RPMI7951 (cell line): ENCODE results near the gene MORN5. TPM values are rescaled to one million over a fixed set of nuclear protein-coding genes. Genes with fewer than 3 reads are reported as not detected.

Experiments
- DNase-seq: peaks from one replicate; pipeline ENCODE4 v3.0.0-alpha.2; 2012; ENCODE audit warnings: low read depth
- total RNA-seq: library from RNA; depleted of rRNA; stranded (reverse); fragments of >200 nt; shearing (Covaris generic); gene quantifications from 2 replicates; pipeline ENCODE4 v1.2.3, GENCODE V29; 2014

MORN5 gene
- total RNA-seq, 1 experiment from 2014 or later: not detected

DNA sequence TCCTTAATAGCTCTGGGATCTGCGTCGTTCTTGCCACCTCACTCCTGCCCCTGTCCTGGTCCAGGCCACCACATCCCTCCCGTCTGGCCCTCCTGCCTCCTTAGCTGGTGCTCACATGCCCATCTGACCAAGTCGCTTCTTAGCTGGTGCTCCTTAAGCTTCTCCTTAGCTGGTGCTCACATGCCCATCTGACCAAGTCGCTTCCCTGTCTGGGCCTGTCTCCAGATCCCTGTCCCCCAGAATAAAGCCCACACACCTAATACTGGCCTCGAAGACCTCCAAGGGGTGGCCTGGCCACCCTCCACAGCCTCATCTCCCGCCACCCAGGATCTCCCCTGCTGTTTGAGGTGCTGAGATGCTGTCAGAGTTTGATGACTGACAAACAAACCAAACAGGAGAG is 35.2 kb upstream of the MORN5 start:
- no peak for DNase-seq

DNA sequence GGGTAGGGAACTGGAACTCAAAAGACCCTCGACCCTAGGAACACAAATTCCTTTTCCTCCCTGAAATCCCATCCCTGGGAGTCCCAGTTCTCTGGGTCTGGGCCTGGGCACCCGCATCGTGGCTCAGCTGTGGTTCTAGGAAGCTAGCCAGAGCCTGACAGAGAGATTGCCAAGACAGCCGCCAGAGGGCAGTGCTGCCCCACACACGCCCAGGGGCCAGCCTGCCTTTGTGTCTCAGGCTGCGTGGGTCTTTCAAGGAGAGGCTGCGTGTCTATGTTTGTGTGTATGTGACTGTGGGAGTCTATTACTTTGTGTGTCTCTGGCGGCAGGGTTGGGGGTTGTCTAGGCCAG is 34.6 kb upstream of the MORN5 start:
- peak; percentile 56 for DNase-seq

DNA sequence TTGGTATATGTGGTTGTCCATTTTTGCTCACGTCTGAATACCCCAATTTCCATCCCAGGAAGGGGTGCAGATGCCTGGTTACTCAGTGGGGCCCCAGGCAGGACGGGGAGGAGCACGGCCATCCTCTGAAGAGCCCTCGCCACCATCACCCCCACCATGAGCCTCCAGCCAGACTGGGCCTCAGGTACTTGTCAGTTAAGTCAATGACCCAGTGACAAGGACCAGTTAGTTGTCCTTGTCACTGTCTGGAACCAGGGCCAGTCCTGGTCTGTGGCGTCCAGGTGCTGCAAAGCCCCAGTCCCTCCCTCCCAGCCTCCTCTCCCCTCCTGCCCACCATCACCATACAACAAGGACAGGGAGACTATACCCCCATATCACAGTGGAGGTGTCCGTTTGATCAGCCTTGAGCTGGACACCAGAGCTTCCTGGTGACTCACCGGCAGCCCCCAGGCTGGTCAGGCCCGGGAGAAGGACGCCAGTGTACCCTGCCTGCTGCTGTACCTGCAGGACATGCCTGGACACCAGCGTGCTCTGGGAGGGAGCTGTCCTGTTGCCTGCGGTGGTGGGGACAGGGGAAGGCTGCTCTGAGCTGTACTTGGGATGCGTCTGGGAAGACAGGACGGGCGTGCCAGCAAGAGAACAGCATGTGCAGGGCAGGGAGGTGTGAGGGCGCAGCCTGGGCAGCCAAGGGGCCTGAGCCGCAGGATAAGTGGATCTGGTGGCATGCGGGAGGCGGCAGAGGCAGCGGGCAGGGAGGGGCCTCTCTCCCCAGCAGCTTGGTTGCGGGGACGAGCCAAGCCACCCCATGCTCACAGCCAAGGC is 34.0 kb upstream of the MORN5 start:
- DNase-seq: no peak

DNA sequence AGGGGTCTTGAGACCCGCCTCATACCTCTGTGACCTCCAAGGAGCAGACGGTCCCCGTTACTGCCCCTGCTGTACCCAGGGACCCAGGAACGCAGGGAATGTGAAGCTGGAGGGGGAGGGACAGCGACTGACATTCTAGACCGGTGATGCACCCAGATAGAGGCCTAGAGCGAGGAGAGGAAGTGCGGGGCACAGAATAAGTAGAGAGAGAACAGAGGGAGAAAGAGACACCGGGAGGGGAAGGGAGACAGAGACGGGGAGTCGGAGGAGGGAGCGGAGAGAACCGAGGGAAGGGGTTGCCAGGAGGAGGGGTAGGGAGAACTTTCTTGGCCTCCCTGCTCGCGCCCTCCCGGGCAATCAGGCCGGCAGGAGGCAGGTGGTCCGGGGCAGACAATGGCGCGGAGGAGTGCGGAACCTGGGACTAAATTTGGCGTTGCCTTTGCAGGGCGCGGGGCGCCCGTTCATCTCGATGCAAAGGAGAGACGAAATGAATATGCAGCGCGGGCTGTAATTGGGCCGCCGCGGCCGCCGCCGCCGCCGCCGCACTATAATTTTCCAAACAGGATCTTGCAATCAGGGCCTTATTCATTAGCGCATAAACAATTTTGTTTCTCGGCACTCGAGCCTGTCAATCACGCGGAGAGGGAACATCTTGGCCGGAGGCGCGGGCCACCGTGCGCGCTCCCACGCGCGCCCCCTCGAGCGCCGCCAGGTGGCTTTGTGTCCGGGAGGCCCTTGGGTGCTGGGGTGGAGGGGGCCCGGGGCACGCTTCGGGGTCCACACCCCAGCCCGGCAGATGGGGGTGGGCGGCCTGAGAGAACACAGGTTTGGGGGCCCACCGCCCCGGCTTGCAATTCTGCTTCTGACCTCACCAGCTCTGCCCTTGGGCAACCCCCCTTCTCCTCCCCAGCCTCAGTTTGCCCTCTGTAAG is 33.1 kb upstream of the MORN5 start:
- DNase-seq: no peak

- no peak for DNase-seq
Observed at GRCh38 chr9:122127396-122127798, 32.3 kb upstream of the MORN5 start.

GRCh38 chr9:122128007-122128968 is 31.4 kb upstream of the MORN5 start:
- DNase-seq: no peak

GRCh38 chr9:122128969-122129343 is 30.8 kb upstream of the MORN5 start:
- no peak for DNase-seq

GRCh38 chr9:122129969-122130368 is 29.7 kb upstream of the MORN5 start:
- DNase-seq: no peak

GRCh38 chr9:122130837-122131236 is 28.9 kb upstream of the MORN5 start:
- DNase-seq: no peak

- no peak for DNase-seq
Observed at GRCh38 chr9:122131401-122132001, 28.2 kb upstream of the MORN5 start.

- no peak for DNase-seq
Observed at GRCh38 chr9:122132539-122132938, 27.2 kb upstream of the MORN5 start.

- no peak for DNase-seq
Observed at GRCh38 chr9:122133263-122133983, 26.3 kb upstream of the MORN5 start.

GRCh38 chr9:122133984-122134535 is 25.6 kb upstream of the MORN5 start:
- DNase-seq: no peak

DNA sequence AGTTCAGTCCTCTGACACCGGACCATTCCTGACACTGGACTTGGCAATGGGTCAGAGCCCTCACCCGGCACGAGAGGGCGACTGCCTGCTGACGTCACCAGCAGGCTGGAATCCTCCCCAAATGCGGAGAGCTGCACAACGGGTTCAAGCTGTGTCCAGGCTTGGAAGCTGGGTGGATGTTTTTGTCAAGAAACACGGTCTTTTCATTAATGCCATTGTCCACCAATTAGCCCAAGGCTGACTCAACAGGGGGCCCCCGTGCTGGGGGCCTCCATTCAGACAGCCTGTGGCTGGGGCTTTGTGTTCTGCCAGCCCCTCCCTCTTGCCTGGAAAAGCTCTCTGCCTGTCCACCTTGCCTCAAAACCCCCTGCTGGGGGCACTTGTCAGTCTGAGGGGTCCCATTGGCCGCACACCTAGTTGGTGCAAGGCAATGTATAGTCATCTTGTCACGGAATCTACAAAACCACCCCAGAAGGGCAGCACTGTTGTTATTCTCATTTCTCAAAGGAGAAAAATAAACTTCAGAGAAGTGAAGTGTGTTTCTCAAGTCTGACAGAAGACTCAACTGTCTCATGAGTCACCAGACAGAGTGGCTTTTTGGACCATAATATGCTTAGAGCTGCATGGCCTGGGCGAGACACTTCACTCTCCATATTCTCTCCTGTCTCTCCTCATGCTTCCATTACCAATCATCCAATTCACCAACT is 24.7 kb upstream of the MORN5 start:
- no peak for DNase-seq

DNA sequence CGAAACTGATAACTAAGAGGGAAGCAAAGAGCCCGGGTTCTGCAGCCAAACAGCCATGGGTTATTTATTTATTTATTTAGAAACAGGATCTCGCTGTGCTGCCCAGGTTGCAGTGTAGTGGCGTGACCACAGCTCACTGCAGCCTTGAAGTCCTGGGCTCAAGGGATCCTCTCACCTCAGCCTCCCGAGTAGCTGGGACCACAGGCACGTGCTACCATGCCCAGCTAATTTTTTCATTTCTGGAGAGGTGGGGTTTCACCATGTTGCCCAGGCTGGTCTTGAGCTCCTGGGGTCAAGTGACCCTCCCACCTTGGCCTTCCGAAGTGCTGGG is 24.2 kb upstream of the MORN5 start:
- no peak for DNase-seq

DNA sequence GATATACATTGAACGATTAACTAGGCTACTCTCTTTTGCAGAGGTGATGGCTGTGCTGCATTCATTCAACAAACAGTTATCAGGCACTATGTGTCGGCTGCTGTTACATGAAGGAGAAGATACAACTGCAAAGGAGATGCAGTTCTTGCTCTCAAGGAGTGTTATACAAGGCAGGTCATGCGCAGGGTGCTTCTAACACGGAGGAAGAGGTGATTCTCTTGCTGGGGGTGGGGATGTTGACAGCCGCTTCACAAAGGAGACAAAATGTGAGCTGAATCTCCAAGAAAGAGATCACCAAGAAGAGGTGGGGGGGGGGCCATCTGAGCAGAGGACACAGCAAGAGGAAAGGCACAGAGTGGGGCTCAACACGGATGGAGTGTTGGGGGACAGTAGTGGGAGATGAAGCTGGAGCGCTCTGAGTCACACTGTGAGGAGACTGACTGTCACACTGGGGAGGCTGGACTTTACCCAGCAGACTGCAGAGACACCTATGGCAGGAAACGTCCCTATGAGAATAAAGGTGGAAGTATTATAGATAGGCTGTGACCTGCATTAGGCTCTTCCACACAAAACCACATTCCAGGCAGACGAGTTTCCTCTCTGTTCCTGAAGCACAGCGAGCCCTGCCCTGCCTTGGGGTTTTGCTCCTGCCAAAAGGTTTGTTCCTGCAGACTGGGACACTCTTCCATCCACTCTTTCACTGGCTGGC is 21.0 kb upstream of the MORN5 start:
- DNase-seq: no peak

- DNase-seq: no peak
Observed at GRCh38 chr9:122140368-122141193, 19.1 kb upstream of the MORN5 start.

DNA sequence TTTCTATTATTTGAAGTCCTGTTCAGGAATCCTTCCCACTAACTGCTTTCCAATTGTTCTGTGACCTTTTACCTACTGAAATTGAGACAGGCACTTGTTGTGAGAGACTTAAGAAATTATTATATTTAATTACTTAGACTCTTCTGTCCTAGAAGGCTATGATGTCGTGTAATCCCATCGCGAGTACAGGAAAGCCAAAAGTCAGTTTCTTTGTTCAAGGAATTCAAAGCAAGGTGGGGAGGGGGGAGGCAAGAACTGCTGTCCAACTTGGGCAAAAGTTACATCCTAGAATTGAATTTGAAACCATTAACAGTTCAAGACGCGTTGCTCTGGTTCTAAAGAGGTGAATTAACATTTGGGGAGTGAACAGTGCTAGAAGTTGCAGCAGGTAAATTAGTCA is 18.0 kb upstream of the MORN5 start:
- DNase-seq: no peak
